Colonic mucosa (tissue), 4 donors: ENCODE results near the gene MAG. TPM values are rescaled to one million over a fixed set of nuclear protein-coding genes. Genes with fewer than 3 reads are reported as not detected.

Experiments used
- DNase-seq: peaks from one replicate; pipeline ENCODE4 v3.0.0-alpha.2; 2020
- H3K27ac ChIP-seq: fragments of 200-600 bp; one replicate; pipeline ENCODE4 v1.8.0; 2021
- H3K27me3 ChIP-seq: fragments of 200-600 bp; one replicate; pipeline ENCODE4 v1.8.0; 2021
- H3K36me3 ChIP-seq: fragments of 200-600 bp; one replicate; pipeline ENCODE4 v1.8.0; 2021
- H3K4me1 ChIP-seq: fragments of 200-600 bp; one replicate; pipeline ENCODE4 v1.8.0; 2021; ENCODE audit warnings: mild to moderate bottlenecking
- H3K4me3 ChIP-seq: fragments of 200-600 bp; one replicate; pipeline ENCODE4 v1.8.0; 2021
- H3K9ac ChIP-seq, 2 donors: one replicate each; pipeline ENCODE4 v1.7.0; 2013; ENCODE audit warnings: control low read depth in 2 of 2, low read depth in 2 of 2, low read length in 2 of 2
- H3K9me3 ChIP-seq: fragments of 200-600 bp; one replicate; pipeline ENCODE4 v1.8.0; 2021
- CTCF ChIP-seq: fragments of 200-600 bp; IDR thresholded peaks from one replicate; pipeline ENCODE4 v1.8.0; 2022; ENCODE audit warnings: antibody characterized with exemption, mild to moderate bottlenecking
- intact Hi-C: fragments of 100-400 bp; cut with DNase I; formaldehyde crosslinking; loops from one replicate; pipeline ENCODE4 v1.14.1; 2022
- total RNA-seq, 2 donors: library from RNA; stranded (reverse); fragmentation: NEBNext Ultra II Directional in 1 of 2; extraction: Animal tissue kit (Norgen Biotek cat#: 25700) in 1 of 2; gene quantifications; one replicate each; pipeline ENCODE4 v1.2.1, GENCODE V29; 2021
- donor health status: healthy.
- donor health status: DM: no; HTN: no; CAD: no.
- donor health status: DM: no; HTN: no; CAD: no.

MAG gene
- total RNA-seq, 2 donors from 2014 or later = not detected

GRCh38 chr19:35292421-35293362 lies 731 bp downstream of the MAG start:
- Histone ChIP-seq H3K4me1 (no peaks in the 10 kb centered on the region), H3K27me3 (no peaks in the 10 kb centered on the region), H3K27ac (no peak overlapping the region)

GRCh38 chr19:35293363-35293739 lies 1.4 kb downstream of the MAG start:
- no peaks in the 10 kb centered on the region for H3K4me1 ChIP-seq
- no peak overlapping the region for H3K9ac ChIP-seq
- no peaks in the 10 kb centered on the region for H3K9me3 ChIP-seq
- no peak for TF ChIP-seq CTCF
- intact Hi-C loops = no loop called here
- H3K27ac ChIP-seq = no peak overlapping the region
- H3K36me3 ChIP-seq = no peaks in the 10 kb centered on the region
- DNase-seq = no peak
- H3K4me3 ChIP-seq = no peak overlapping the region
- no peaks in the 10 kb centered on the region for H3K27me3 ChIP-seq

More at GRCh38 chr19:35292421-35293362, 731 bp downstream of the MAG start:
- no peak overlapping the region for H3K9ac ChIP-seq
- DNase-seq = no peak
- intact Hi-C loops = no loop called here
- no peak for TF ChIP-seq CTCF
- H3K9me3 ChIP-seq = no peaks in the 10 kb centered on the region
- H3K4me3 ChIP-seq = no peak overlapping the region
- H3K36me3 ChIP-seq = no peaks in the 10 kb centered on the region

- no peaks in the 10 kb centered on the region for H3K4me1 ChIP-seq
- DNase-seq = no peak
- intact Hi-C loops = no loop called here
- no peaks in the 10 kb centered on the region for H3K27me3 ChIP-seq
- no peaks in the 10 kb centered on the region for H3K36me3 ChIP-seq
- TF ChIP-seq CTCF = no peak
- H3K4me3 ChIP-seq = no peak overlapping the region
- no peak overlapping the region for H3K27ac ChIP-seq
- H3K9ac ChIP-seq = no peak overlapping the region
- no peaks in the 10 kb centered on the region for H3K9me3 ChIP-seq
These were observed 1.8 kb downstream of the MAG start for GRCh38 chr19:35293808-35294207.

GRCh38 chr19:35294328-35294727 lies 2.4 kb downstream of the MAG start:
- no peaks in the 10 kb centered on the region for H3K27me3 ChIP-seq
- H3K4me3 ChIP-seq = no peak overlapping the region

More at GRCh38 chr19:35294328-35294727, 2.4 kb downstream of the MAG start:
- no peak for TF ChIP-seq CTCF
- DNase-seq = no peak
- Histone ChIP-seq H3K9me3 (no peaks in the 10 kb centered on the region), H3K36me3 (no peaks in the 10 kb centered on the region), H3K27ac (no peak overlapping the region), H3K9ac (no peak overlapping the region), H3K4me1 (no peaks in the 10 kb centered on the region)
- intact Hi-C loops = no loop called here
